GM21619 (cell line): ENCODE results near the gene PGLYRP3.

Experiments
- ATAC-seq: cut with Tn5 transposase; IDR thresholded peaks from one replicate; pipeline ENCODE4 v1.9.1; 2021; ENCODE audit not compliant: unreplicated experiment

PGLYRP3 gene, protein sequence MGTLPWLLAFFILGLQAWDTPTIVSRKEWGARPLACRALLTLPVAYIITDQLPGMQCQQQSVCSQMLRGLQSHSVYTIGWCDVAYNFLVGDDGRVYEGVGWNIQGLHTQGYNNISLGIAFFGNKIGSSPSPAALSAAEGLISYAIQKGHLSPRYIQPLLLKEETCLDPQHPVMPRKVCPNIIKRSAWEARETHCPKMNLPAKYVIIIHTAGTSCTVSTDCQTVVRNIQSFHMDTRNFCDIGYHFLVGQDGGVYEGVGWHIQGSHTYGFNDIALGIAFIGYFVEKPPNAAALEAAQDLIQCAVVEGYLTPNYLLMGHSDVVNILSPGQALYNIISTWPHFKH

DNA sequence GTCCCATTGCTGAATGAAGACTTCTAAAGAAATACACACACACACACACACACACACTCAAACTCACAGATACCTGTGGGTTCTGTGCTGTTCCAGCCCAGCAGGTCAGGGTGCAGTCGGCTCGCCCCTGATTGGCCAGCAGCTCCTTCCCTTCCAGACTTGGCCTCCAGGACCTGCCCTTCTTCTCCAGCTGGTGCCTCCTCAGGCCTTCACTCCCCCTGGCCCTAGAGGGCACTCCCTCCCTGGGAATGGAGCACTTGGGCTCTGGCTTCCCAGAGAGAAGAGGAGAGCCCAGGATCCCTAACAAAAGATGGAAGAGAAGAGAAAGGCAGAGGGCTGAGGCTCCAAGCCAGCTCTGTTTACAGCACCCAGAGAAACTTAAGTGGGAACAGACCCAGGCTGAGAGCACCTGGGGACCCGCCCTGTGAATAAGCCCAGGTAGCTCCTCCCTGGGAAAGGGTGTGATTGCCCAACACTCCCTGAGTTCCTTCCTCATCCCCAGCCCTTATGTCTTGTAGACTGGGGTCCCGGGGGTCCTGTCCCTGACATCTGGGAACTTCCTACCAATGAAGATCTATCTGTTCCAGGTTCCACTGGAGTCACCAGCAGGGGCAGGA lies at the start of gene PGLYRP3:
Gene PGLYRP3, minus strand, starts transcription at position 383 of the 617 bp plus-strand sequence. CDS start 2,287 bp downstream, outside the sequence.
- no peak for ATAC-seq

DNA sequence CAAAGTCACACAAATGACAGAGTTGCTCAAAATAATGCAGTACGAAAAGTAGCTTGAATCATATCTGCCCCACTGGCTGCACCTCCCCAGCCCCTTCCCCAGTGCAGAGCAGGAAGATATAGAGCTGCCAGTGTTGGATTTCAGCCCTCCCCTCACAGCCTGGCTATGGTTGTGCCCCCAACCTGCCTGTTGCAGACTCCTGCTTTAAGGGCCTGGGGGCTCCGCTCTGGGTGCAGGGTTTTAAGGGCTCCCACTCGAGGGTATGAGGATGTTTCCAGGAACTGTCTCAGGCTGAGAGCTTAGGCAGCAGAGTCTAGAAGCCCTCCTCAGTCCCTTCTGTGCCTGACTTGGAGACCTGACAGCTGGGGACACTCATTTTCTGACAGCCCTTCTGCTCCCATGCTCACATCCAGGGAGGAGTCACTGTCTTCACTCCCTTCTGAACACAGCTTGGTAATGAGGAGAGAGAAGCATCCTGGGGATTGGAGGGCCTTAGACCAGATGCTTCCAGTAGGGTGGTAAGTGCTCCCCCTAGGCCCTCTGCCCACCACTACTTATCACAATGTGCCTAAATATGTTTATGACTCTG lies 49.5 kb upstream of the PGLYRP3 start:
- ATAC-seq: no peak

DNA sequence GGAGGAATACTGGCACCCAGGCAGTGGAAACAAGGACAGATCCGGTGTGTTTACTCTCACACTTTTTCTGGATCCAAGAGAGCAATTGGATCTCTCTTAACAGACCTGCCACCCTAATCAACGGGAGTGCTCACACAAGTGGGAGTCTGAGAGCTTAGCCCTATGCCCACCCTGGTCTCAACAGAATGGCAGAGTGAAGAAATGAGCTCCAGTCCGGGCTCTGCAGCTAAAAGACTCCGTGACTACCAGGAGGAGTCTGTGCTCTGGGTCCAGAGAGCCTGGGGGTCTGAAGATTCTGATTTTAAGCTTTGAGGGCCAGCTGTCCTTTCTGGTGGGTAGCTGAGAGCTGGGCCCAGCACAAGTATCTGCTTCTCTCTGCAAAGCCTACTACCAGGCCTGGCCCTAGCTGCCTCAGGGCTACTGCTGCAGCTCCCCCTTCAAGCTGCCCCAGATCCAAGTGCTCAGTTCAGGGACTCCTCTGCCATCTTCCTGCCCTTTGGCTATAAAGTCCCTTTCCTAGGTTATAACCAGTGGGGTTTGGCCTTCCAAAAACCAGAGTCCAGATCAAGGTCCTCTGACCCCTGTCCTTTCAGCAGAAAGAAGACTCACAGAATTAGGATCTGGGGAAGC lies 48.8 kb upstream of the PGLYRP3 start:
- ATAC-seq: no peak

DNA sequence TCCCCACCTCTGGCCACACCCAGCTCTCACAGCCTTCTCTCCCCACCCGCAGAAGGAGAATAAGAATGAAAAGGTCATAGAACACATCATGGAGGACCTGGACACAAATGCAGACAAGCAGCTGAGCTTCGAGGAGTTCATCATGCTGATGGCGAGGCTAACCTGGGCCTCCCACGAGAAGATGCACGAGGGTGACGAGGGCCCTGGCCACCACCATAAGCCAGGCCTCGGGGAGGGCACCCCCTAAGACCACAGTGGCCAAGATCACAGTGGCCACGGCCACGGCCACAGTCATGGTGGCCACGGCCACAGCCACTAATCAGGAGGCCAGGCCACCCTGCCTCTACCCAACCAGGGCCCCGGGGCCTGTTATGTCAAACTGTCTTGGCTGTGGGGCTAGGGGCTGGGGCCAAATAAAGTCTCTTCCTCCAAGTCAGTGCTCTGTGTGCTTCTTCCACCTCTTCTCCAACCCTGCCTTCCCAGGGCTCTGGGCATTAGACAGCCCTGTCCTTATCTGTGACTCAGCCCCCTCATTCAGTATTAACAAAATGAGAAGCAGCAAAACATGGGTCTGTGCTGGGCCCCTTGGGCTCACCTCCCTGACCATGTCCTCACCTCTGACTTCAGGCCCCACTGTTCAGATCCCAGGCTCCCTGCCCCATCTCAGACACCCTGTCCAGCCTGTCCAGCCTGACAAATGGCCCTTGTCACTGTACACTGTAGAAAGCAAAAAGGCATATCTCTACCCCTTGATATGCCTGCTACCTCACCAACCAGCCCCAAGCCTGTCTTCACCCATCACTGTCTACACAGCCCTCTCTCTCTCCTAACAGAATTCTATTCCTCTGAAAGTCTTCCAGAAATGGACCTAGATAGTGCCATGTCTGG lies 48.1 kb upstream of the PGLYRP3 start:
- ATAC-seq: no peak

DNA sequence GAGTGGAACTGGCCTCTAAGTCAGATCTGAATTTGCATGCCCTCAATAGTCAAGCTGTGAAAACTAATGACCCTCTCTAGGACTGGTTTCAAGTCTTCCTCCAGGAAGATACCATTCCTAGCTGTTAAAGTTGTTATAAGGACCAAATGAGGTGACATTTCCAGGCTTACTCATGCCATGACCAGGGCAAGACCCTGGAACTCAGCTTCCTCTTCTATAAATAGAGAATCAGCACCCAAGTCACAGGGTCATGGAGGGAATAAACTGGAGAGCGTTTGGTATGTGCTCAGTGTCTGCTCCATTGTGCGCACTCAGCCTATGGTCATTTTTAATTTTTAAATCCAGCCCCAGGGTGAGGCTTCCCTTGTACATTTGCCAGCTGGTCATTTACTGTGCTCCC lies 47.4 kb upstream of the PGLYRP3 start:
- no peak for ATAC-seq

DNA sequence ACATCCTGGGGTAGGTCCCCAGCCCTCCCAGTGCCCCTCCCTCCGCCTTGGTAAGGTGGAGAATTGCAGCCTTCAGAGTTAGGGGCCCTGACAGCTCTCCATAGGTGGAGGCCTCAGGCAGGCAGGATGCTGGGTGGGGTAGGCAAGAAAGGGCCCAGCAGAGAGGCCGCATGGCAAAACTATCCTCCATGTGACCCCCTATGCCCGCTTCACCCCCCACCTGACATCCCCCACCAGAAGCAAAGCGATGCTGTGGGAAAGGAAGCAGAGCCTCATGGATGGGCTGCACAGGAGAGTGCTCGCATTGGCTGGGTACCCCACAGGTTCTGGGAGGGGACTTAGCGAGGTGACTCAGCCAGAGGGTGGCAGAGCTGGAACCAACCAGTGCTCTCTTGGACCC lies 46.5 kb upstream of the PGLYRP3 start:
- ATAC-seq: no peak

DNA sequence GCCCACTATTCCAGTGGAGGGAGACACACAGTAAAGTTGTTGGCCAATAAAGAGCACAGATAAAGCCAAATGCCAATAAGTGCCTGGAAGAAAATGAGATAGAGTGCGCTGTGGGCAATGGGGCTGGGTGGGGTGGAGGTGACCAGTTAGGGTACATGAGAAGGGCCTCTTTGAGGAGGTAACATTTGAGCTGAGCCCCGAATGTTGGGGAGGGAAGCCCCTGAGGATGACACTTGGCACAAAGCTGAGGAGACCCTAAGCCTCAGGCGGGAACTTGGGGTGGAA lies 45.9 kb upstream of the PGLYRP3 start:
- ATAC-seq: no peak

DNA sequence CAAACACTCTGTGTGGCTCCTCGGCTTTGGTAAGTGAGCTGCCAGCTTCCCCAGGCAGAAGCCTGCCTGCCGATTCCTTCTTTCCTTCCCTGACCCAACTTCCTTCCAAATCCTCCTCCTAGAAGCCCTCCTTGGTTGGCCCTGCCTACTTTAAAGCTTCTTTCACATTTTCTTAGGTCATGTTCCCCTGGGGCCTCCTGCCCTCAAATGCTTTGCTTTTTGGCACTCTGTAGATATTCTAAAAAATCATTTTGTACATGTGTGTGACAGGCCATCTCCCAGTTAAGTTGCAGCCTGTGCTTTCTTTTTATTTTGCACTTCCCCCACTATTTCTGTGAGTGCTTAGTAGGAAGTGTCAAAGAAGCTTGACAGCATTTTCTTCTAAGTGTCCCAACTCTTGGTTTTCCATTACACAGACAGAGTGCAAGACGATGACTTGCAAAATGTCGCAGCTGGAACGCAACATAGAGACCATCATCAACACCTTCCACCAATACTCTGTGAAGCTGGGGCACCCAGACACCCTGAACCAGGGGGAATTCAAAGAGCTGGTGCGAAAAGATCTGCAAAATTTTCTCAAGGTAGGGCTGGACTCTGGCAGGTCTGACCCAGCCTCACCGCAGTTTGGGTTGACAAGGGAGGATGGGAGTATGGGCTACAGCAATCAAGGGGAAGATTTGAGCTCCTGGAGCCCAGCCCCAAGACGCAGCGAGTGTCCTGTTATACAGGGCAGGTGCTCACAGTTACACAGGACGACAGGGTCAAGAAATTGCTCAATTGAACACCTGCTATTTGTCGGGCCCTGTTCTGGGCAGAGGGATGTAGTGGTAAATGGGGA lies 45.3 kb upstream of the PGLYRP3 start, which contains the start of gene S100A9:
Gene S100A9, plus strand, starts transcription at position 2 of the 838 bp plus-strand sequence. Its CDS starts 430 bp downstream, at position 432.
- ATAC-seq: no peak

DNA sequence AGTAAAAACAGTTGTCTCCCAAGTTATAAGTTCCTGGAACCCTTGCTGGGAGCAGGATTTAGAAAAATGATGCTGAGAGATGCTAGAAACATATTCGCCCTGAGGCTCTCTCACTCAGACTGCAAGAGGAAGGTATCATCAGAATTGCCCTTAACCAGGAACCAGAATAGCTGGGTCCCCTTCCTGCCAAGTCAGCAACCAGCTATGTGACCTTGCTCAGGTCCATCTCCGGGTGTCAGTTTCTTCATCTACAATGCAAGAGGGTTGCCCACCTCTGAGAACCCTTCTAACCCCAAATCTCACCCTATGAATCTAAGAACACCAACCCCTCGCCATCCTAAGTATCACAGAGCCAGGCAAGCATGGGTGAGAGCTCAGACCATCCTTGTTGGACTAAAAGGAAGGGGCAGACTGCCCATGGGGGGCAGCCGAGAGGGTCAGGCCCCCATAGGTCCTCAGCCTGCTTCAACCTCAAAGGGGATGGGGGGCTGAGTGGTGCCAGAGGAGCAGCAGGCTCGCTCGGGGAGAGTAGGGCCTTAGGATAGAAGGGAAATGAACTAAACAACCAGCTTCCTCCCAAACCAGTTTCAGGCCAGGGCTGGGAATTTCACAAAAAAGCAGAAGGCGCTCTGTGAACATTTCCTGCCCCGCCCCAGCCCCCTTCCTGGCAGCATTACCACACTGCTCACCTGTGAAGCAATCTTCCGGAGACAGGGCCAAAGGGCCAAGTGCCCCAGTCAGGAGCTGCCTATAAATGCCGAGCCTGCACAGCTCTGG lies 44.5 kb upstream of the PGLYRP3 start:
- no peak for ATAC-seq

DNA sequence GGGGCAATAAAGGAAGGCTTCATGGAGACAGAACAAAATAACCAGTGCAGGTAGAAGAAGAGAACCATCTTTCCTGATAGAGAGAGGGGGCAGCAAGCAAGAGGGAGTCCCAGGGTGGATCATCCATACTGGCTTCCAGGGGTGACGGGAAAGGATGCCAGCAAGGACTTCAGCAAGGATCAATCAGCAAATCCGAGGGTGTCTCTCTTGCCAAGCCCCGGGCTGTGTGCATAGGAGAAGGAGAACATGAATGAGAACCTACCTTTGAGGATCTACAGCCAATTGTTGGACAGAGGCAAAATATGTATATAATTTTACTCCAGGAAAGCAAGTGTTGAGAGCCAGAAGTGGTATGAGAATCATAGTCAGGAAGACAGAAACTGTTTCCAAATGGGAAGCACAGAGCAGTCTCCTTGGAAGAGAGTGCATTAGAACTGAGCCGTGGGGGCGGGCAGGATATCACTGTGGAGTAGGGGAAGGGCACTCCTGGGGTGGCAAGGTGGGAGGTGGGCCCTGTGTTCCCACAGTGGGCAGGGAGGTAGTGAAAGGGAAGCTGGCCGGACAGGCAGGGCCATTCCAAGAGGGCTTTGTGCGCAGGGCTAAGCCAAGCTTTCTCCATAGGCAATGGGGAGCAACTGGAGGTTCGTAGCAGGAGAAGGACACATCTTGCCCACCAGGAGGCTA lies 43.8 kb upstream of the PGLYRP3 start:
- ATAC-seq: no peak

DNA sequence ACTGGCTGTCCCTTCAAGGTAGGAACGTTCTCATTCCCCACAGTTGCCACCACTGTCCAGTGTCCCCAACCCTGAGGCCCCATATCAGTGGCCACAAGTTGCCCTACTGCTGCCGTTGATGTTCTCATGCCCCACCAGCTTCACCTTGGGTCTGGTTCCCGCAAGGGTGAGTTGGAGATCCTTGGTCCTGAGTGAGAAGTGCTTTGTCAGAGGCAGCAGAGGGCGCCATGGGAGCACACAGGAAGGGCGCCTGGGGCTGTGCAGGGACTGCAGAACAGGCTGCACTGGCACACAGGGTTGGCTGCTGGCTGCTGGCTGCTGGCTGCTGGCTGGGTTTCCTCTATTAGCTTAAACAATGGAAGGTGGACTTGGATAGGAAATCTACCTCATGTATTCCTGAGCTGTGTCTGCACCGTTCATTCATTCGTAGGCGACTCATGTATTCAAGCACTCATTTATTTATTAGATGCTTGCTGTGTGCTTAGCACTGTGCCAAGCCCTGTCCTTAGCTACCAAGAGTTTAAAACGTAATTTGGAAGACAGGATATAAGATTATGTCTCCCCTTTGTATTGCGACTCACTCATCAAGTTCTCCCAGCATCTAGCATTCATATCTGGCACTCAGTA lies 42.8 kb upstream of the PGLYRP3 start:
- ATAC-seq: no peak

DNA sequence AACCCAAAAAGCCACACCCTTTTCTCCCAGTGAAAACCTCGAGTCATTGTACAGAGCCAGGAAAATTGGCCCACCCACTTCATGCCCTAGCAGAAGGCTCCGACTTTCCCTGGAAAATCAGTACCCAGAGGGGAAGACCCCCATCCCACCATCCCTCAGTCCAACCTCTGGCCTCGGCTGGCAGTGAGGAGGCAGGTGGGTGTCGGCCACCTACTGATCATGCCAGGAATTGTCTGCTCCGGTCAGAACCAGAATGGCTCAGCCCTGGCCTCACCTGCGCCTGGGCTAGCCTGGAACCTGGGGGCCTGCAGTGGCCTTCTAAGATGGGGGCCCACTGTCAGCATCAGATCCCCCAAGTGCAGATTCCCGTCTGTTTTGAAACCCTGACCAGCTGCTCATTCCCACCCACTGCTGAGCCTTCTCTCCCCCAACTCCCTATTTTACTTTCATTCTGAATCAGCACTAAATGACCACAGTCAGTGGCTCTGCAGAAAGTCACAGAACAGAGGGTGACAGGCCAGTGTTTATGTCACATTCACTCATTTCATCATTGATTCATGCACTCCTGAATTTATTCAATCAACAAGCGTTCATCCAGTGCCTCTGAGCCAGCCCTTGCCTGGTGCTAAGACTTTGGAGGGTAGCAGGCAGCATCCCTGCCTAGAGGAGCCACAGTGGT lies 41.9 kb upstream of the PGLYRP3 start:
- ATAC-seq: no peak

DNA sequence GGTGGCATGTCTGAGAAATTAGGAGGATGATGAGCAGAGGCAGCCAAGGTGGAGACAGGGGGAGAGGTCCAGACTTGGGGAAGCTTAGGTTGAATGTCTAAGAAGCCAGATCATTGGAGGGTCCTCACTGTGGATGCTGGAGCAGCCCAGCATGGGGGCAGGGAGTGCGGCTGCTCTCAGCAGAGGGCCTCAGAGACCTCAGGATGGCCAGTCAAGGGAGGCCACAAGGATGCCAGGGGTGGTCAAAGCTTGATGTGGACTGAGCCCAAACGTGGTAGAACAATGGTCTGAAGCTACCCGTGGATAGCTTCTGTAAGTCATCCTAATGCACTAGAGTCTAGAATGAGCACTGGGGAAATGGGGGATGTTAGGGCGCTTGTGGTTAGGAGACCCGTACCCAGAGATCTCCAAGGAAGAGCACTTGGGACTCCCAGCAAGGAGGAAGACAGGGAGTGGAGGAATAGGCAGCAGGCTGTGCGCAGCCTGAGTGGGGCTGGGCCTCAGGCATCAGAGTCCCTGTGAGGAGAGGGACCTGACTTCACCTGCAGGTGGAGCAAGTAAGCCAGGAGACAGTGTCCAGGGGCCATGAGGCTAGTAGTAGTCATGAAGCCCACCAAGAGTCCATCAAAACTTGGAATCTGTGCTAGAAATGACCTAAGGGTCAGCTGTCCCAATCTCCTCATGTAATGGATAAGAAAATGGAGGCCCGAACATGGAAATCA lies 40.6 kb upstream of the PGLYRP3 start:
- no peak for ATAC-seq

DNA sequence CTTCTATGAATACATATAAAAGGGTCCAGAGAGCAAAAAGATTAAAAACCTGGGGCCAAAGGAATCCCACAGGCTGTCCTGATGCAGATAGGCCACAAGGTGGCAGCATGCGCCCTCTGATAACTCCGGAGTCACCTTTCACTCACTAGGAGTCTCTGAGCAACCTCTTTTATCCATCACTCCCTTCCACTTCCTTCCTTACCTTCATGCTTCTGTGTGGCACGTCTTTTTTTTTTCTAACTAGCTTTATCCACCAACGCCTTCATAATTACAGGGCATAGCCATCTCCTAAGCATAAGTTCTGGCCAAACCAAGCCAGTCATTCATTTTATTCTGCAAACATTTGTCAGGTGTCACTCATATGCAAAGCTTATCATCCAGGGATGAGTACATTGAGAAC lies 39.8 kb upstream of the PGLYRP3 start:
- ATAC-seq: no peak

DNA sequence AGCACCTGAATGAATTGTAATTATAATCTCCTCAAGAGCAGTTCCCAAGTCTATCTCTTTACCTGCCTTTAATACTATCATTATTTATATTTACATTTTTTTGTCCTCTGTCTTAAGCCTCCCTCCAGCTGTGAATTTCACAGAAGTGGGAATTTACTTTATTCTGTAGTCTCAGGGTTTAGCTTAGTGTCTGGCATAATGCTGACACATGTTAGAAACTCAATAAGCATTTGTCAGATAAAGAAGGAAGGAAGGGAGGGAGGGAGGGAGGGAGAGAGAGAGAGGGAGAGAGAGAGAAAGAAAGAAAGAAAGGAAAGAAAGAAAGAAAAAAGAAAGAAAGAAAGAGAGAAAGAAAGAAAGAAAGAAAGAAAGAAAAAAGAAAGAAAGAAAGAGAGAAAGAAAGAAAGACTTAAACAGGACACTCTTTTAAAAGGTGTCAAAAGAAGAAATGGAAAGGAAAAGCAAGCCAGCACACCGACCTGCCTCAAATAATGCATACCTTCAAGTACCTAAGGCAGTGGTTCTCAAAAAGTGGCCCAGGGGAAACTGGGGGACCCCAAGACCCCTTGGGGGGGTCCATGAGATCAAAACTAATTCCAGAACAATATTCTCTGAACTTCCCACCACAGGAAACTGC lies 37.7 kb upstream of the PGLYRP3 start:
- ATAC-seq: no peak
